SKM-1 treated with dmso at 0.1 percent for 144 hours (cell line): Measurements from ENCODE around the gene HMGN2.
"Not testable (repeated sequence)": the region's sequence is repeated elsewhere in the genome, so short reads cannot be mapped to it uniquely, and the experiment has no call there.

Source experiments
- DNase-seq: peaks from one replicate; lab custom pipeline; 2025; ENCODE audit not compliant: unreplicated experiment; lab: John Stamatoyannopoulos, UW

Gene HMGN2

GRCh38 chr1:26476958-26477357 is 4.7 kb downstream of the HMGN2 start:
- no peak for DNase-seq

GRCh38 chr1:26477446-26478152 is 5.4 kb downstream of the HMGN2 start:
- no peak for DNase-seq

DNA sequence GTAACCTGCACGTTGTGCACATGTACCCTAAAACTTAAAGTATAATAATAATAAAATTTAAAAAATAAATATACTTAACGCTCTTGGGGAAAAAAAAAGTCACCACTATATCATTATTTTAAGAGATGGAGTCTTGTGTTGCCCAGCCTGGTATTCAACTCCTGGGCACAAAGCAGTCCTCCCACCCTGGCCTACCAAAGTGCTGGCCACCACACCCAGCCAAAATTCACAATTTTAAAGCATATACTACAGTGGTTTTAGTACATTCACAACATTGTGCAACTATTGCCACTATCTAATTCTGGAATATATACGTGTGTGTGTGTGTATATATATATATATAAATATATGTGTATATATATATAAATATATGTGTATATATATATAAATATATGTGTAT is 5.9 kb downstream of the HMGN2 start:
- no peak for DNase-seq

DNA sequence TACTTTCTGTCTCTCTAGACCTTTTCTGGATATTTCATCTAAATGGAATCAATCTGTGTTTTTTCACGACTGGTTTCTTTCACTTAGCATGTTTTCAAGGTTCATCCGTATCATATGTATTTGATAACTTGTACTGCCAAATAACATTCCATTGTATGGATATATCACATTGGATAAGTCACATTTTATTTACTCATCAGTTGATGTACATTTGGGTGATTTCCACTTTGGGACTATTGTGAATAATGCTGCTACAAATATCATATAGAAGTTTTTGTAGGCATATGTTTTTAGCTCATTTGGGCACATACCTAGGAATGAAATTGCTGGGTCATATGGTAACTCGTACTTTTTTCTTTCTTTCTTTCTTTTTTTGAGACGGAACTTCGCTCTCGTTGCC is 6.7 kb downstream of the HMGN2 start:
- DNase-seq, result no peak

- DNase-seq, result no peak
These were observed 10.7 kb downstream of the HMGN2 start for GRCh38 chr1:26482921-26483320.

- no peak for DNase-seq
These were observed 11.7 kb downstream of the HMGN2 start for GRCh38 chr1:26483980-26484379.

DNA sequence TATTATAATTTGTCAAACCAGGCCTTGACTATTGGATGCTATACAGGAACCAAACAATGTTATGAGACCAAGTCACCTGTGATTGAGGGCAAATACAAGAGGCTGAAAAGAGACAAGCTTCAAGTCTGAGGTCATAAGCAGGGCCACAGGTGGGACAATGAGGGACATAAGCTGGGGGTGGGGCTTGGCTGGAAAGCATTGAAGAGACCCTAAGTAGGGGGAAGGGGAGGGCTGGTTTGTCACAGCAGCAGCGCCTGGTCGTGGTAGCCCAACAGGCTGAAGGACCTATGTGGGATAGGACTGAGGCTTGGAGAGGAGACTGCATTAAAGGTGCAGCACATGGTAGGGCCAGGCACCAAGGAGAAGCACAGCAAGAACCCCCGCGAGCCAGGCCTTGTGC is 17.9 kb downstream of the HMGN2 start:
- no peak for DNase-seq

GRCh38 chr1:26493267-26493666 is 21.0 kb downstream of the HMGN2 start:
- no peak for DNase-seq

DNA sequence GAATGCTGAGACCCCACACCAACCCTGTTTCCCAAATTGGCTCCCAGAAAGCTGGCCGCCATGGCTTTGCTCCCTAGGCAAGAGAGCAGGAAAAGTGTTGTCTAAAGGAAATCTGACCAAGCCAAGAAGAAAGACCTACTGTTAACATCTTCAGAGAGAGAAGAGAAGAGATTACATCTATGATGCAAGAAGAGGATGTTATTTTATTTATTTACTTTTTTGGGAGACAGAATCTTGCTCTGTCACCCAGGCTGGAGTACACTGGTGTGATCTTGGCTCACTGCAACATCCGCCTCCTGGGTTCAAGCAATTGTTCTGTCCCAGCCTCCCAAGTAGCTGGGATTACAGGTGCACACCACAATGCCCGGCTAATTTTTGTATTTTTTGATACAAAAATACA is 21.7 kb downstream of the HMGN2 start:
- DNase-seq, result no peak

DNA sequence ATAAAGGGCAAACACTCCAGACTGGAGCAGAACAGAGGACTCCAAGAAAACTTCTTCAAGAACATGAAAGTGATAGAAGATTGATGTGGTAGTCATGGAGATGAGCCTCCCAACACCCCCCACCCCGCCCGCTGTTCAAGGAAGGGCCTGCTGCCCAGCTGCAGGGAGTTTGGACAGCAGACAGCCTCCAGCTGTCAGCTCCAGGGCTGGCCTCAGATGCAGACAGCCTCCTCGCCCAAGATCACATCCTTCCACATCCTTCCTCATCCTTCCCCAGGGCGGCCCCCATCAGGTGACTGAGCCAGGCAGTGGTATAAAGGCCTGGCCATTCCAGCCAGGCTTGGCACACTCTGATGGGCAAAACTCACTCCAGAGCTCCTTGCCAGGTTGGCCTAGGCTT is 24.6 kb downstream of the HMGN2 start:
- DNase-seq, result no peak

GRCh38 chr1:26498894-26499293 is 26.7 kb downstream of the HMGN2 start:
- no peak for DNase-seq

GRCh38 chr1:26500488-26501175 is 28.4 kb downstream of the HMGN2 start:
- peak; percentile 63 for DNase-seq

- not testable (repeated sequence) for DNase-seq
These were observed 38.5 kb downstream of the HMGN2 start for GRCh38 chr1:26510711-26511110.

DNA sequence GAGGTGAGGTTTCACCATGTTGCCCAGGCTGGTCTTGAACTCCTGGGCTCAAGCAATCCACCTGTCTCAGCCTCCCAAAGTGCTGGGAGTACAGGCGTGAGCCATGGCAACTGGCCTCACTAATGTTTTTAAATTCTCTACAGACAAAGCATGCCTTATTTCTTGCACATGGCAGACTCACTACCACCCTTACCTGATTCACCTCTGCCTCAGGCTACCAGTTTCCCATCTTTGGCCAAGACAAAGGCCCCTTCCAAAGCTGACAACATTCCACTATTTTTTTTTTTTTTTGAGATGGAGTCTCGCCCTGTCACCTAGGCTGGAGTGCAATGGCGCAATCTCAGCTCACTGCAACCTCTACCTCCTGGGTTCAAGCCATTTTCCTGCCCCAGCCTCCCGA is 43.6 kb downstream of the HMGN2 start:
- DNase-seq, result not testable (repeated sequence)

DNA sequence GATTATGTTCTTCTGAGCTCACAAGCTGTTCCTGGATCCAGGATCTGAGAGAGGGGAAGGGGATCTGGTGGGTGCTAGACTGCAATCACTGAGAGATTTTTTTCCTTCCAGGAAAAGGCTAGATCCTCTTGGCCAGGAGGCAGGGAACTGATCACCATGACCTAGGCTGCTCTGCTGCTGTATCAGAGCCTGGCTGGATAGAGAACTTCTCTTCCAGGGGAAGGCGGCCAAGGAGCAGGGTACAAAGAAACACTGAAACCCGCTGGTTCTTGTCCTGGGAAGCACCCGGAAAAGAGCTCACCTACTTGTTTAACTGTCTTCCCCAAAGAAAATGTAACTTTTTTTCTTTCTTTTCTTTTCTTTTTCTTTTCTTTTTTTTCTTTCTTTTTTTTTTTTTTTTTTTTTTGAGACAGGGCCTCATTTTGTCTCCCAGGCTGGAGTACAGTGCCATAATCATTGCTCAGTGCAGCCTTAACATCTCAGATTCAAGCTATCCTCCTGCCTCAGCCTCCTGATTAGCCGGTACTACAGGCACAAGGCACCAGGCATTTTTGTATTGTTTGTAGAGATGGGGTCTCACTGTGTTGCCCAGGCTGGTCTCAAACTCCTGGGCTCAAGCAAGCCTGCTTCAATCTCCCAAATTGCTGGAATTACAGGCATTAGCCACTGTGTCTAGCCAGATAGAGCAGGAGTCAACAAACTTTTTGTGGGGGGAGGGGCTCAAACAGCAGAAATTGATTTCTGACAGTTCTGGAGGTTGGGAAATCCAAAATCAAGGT is 44.9 kb downstream of the HMGN2 start:
- no peak for DNase-seq

DNA sequence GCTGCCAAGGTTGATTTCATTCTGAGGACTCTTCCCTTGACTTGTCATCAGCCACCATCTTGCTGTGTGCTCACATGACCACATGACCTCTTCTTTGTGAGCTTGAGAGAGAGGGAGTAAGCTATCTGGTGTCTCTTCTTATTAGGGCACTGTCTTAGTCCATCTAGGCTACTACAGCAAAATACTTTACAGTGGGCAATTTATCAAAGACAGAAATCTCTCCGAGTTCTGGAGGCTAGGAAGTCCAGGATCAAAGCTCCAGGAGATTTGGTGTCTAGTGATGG is 45.5 kb downstream of the HMGN2 start:
- DNase-seq, result no peak

DNA sequence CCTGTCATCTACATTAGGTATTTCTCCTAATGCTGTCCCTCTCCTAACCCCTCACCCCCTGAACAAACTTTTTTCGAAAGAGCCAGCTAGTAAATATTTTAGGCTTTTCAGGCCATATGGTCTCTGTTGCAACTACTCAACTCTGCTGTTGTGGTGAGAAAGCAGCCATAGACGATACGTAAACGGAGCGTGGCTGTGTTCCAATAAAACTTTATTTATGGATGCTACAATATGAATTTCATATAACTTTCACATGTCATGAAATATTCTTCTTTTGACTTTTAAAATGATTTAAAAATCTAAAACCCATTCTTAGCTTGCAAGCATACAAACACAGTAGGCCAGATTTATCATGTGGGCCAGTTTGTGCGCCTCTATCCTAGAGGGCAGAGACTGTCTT is 46.1 kb downstream of the HMGN2 start:
- DNase-seq, result no peak

GRCh38 chr1:26520339-26520738 is 48.1 kb downstream of the HMGN2 start:
- no peak for DNase-seq

GRCh38 chr1:26521669-26522030 is 49.4 kb downstream of the HMGN2 start:
- no peak for DNase-seq

- DNase-seq, result no peak
These were observed 49.8 kb downstream of the HMGN2 start for GRCh38 chr1:26522073-26522472.

- no peak for DNase-seq
These were observed 51.9 kb downstream of the HMGN2 start for GRCh38 chr1:26524181-26524580.
